Adrenal gland (tissue), 12 donors: ENCODE measurements around the gene KCNIP1. TPM values are rescaled to one million over a fixed set of nuclear protein-coding genes. Genes with fewer than 3 reads are reported as not detected.
A peak's percentile ranks its signal among the peaks of the same experiment; 100 is the strongest.

ENCODE experiments used
- DNase-seq, 7 donors: peaks; one replicate each; pipeline ENCODE4 v3.0.0-alpha.2; 2019 to 2020
- H3K27ac ChIP-seq, 5 donors: fragments of 200-600 bp; sonication (generic) in 4 of 5; 1 replicate in 3 of 5; 2 replicates in 2 of 5; pipeline versions ENCODE4 v1.5.1 to v1.8.0; 2016 to 2020; ENCODE audit warnings: mild to moderate bottlenecking in 1 of 5
- H3K27me3 ChIP-seq: fragments of 200-600 bp; 2 replicates; pipeline ENCODE4 v1.8.0; 2021
- H3K36me3 ChIP-seq, 2 donors: fragments of 200-600 bp; replicated peaks in 1 of 2; 1 replicate in 1 of 2; 2 replicates in 1 of 2; pipeline versions ENCODE4 v1.5.1 to v1.8.0; 2018 to 2022
- H3K4me1 ChIP-seq, 2 donors: fragments of 200-600 bp; replicated peaks in 1 of 2; 1 replicate in 1 of 2; 2 replicates in 1 of 2; pipeline versions ENCODE4 v1.5.1 to v1.8.0; 2018 to 2021
- H3K4me3 ChIP-seq, 4 donors: fragments of 200-600 bp; sonication (generic) in 3 of 4; one replicate each; pipeline ENCODE4 v1.5.1; 2016 to 2018
- H3K9me3 ChIP-seq, 3 donors: fragments of 200-600 bp; sonication (generic) in 1 of 3; replicated peaks in 1 of 3; 1 replicate in 2 of 3; 2 replicates in 1 of 3; pipeline versions ENCODE4 v1.5.1 to v1.8.0; 2016 to 2021
- CTCF ChIP-seq, 6 experiments: fragments of 450-650 bp in 4 of 6; fragments of 200-600 bp in 2 of 6; sonication (generic) in 1 of 6; IDR thresholded peaks; 1 replicate in 5 of 6; 2 replicates in 1 of 6; pipeline versions ENCODE4 v1.5.1 to v1.8.0; 2016 to 2021; ENCODE audit warnings: antibody characterized with exemption in 6 of 6, mild to moderate bottlenecking in 2 of 6, moderate library complexity in 1 of 6
- POLR2A ChIP-seq, 2 donors: fragments of 450-650 bp; IDR thresholded peaks; one replicate each; pipeline ENCODE4 v1.6.1; 2017; ENCODE audit warnings: antibody characterized with exemption in 2 of 2, mild to moderate bottlenecking in 2 of 2, moderate library complexity in 1 of 2
- WGBS, 4 donors: extraction: QIAGEN DNeasy Blood & Tissue Kit in 2 of 4; methylation state at CpG; one replicate each; pipeline versions ENCODE4 v1.1.5 to v1.1.7; 2013 to 2017; 5-methylcytosine and 5-hydroxymethylcytosine counted together
- intact Hi-C, 2 donors: fragments of 100-400 bp; cut with DNase I; formaldehyde crosslinking; loops; one replicate each; pipeline versions ENCODE4 v1.14.1 to v1.15.0; 2022 to 2023
- polyA plus RNA-seq, 3 donors: library from polyadenylated mRNA; stranded (reverse); fragments of 200-250 nt in 2 of 3; fragments of 350-450 nt in 1 of 3; fragmentation: Illumina TruSeq in 1 of 3; extraction: RNeasy Lipid Tissue Mini Kit (QIAGEN cat#74804) in 1 of 3; gene quantifications; one replicate each; pipeline ENCODE4 v1.2.3, GENCODE V29; 2013 to 2014
- total RNA-seq, 9 donors: library from RNA; depleted of rRNA in 4 of 9; stranded (reverse); fragments of >200 nt in 4 of 9; fragments of 120-200 nt in 1 of 9; fragmentation: NEBNext Ultra II Directional in 1 of 9; extraction: Animal tissue kit (Norgen Biotek cat#: 25700) in 1 of 9; gene quantifications; one replicate each; pipeline versions ENCODE4 v1.1.0 to v1.2.4, GENCODE V29; 2013 to 2023
- donor health status: healthy with polysubstance abuse.
- donor health status: Bipolar disorder and iron deficiency.
- donor health status: DM: yes; HTN: yes; CAD: no.
- donor health status: DM: no; HTN: no; CAD: no.
- donor health status: DM: no; HTN: no; CAD: no.
- donor health status: DM: yes; HTN: yes; CAD: no.

KCNIP1 gene
- total and polyA plus RNA-seq, 12 donors: 0.14 to 12.6 (median 1.7) TPM; not detected in 1

GRCh38 chr5:170774831-170775230 lies 271.0 kb downstream of the KCNIP1 start:
- no peaks in the 10 kb centered on the region for H3K36me3 ChIP-seq
- H3K27ac ChIP-seq: no peak overlapping the region
- no peak for DNase-seq
- H3K4me3 ChIP-seq: no peak overlapping the region
- 84 to 92% (median 90%) methylated on average over 5 of the region's 5 CpGs for WGBS, 4 donors
- intact Hi-C loops: no loop called here
- no peaks in the 10 kb centered on the region for H3K27me3 ChIP-seq
- H3K4me1 ChIP-seq: no peaks in the 10 kb centered on the region
- TF ChIP-seq POLR2A (IDR thresholded peaks at IDR 0.05): no peak
- TF ChIP-seq CTCF (IDR thresholded peaks at IDR 0.05): no peak
- no peaks in the 10 kb centered on the region for H3K9me3 ChIP-seq

- Histone ChIP-seq H3K4me1 (no peaks in the 10 kb centered on the region), H3K4me3 (no peak overlapping the region), H3K27me3 (no peaks in the 10 kb centered on the region), H3K9me3 (no peaks in the 10 kb centered on the region), H3K27ac (no peak overlapping the region), H3K36me3 (no peaks in the 10 kb centered on the region)
- no peak for DNase-seq
- no peak for TF ChIP-seq POLR2A (IDR thresholded peaks at IDR 0.05)
- no peak for TF ChIP-seq CTCF (IDR thresholded peaks at IDR 0.05)
- intact Hi-C loops: no loop called here
- 69 to 94% (median 83%) methylated on average over 1 of the region's 1 CpG for WGBS, 4 donors
Measured at GRCh38 chr5:170781946-170782345, 278.1 kb downstream of the KCNIP1 start.

- H3K4me1 ChIP-seq: no peaks in the 10 kb centered on the region
- H3K36me3 ChIP-seq: no peaks in the 10 kb centered on the region
- TF ChIP-seq CTCF (IDR thresholded peaks at IDR 0.05) (no peak), POLR2A (IDR thresholded peaks at IDR 0.05) (no peak)
- no peak overlapping the region for H3K4me3 ChIP-seq
- no peaks in the 10 kb centered on the region for H3K9me3 ChIP-seq
- no peak overlapping the region for H3K27ac ChIP-seq
- no peaks in the 10 kb centered on the region for H3K27me3 ChIP-seq
- 70 to 91% (median 76%) methylated on average over 6 of the region's 6 CpGs for WGBS, 4 donors
- intact Hi-C loops: no loop called here
- peak in 1 of 7 donors; percentile 11 for DNase-seq
Measured at GRCh38 chr5:170782438-170782837, 278.6 kb downstream of the KCNIP1 start.

GRCh38 chr5:170783498-170784247 lies 279.9 kb downstream of the KCNIP1 start, which contains the start of gene GABRP:
Gene GABRP, plus strand, starts transcription at chr5:170783725. Its CDS starts 4,891 bp downstream, at chr5:170788616.
- no peak for DNase-seq
- intact Hi-C loops: no loop called here
- 86 to 95% (median 87%) methylated on average over 10 to 14 of the region's 14 CpGs for WGBS, 4 donors
- Histone ChIP-seq H3K27me3 (no peaks in the 10 kb centered on the region), H3K4me3 (no peak within 1 kb of the TSS), H3K36me3 (no peaks in the 10 kb centered on the region), H3K9me3 (no peaks in the 10 kb centered on the region), H3K27ac (no peak within 1 kb of the TSS), H3K4me1 (no peaks in the 10 kb centered on the region)
- TF ChIP-seq POLR2A (IDR thresholded peaks at IDR 0.05) (no peak), CTCF (IDR thresholded peaks at IDR 0.05) (no peak)
